Rectal smooth muscle tissue (tissue), 1 donor: ENCODE data around the gene FAM25C.
"Not testable (repeated sequence)": the region's sequence is repeated elsewhere in the genome, so short reads cannot be mapped to it uniquely, and the experiment has no call there.

Experiments used
- H3K27ac ChIP-seq: one replicate; pipeline ENCODE4 v1.7.0; 2013; ENCODE audit warnings: low read depth, low read length, inconsistent platforms
- H3K27me3 ChIP-seq: one replicate; pipeline ENCODE4 v1.7.0; 2013; ENCODE audit warnings: low read length; ENCODE audit not compliant: control insufficient read depth, insufficient read depth
- H3K36me3 ChIP-seq: one replicate; pipeline ENCODE4 v1.7.0; 2013; ENCODE audit warnings: low read length; ENCODE audit not compliant: control insufficient read depth, insufficient read depth
- H3K4me1 ChIP-seq: one replicate; pipeline ENCODE4 v1.7.0; 2013; ENCODE audit warnings: low read length; ENCODE audit not compliant: control insufficient read depth, insufficient read depth
- H3K4me3 ChIP-seq: one replicate; pipeline ENCODE4 v1.7.0; 2013; ENCODE audit warnings: low read length
- H3K9ac ChIP-seq: one replicate; pipeline ENCODE4 v1.7.0; 2013; ENCODE audit warnings: low read length

FAM25C gene

DNA sequence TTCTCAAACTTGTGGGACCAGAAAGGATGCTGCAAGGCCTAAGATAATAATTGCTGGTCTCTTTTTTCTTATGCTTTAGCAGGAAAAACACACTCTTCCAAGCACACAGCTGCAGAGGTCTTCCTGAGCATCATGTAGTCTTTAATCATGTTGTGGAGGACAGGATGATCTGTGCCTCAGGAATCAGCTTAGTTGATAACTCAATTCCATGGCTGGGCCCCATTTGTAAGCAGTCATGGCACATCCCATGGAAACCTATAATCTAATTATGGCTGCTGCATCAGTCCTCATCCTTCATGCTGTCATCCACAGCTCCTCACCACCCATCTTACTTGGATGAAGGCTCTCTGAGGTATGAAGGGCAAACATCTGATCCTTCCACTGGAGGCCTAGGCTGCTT, 26.5 kb downstream of the FAM25C start:
- not testable (repeated sequence) for H3K4me1 ChIP-seq, H3K27me3 ChIP-seq, H3K9ac ChIP-seq, H3K4me3 ChIP-seq, H3K36me3 ChIP-seq, H3K27ac ChIP-seq

DNA sequence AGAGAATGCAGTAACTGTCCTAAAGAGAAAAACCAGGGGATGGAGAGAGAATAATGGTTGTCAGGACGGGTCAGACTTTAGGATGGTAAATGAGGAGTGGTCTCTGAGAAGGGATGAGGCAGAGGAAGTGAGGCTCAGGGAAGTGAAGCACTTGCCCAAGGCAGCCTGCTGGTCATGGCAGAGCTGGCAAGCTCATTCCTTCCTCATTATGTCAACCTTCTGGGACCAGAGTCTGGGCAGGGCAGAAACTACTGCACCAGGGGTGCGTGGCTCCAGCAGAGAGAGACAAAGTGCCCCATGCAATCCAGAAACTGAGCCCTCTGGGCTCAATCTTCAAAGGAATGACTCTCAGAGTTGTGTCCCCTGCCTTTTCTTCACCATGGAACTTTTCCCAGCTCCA, 27.5 kb downstream of the FAM25C start:
- not testable (repeated sequence) for H3K9ac ChIP-seq, H3K27ac ChIP-seq

DNA sequence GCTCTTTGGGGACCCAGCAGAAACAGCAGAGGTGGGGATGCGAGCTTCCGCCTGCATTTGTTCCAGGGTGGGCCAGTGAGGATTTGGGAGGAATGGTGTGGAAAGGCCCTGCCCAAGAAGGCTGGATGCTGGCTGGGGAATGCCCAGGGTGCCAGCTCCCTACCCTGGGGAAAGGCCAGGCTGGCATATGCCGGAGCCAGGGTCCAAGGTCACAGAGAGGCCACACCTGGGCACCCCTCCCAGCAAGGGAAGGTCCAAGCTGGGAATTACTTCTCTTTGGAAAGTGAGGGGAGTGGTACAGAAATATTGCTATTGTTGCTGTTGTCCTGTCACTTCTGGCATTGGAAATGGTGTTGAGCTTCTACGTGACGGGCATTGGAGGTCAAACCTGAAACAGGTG, 28.0 kb downstream of the FAM25C start:
- H3K36me3 ChIP-seq, H3K27ac ChIP-seq, H3K9ac ChIP-seq, H3K4me3 ChIP-seq, H3K27me3 ChIP-seq, H3K4me1 ChIP-seq: not testable (repeated sequence)

More for the DNA sequence above, 27.5 kb downstream of the FAM25C start:
- not testable (repeated sequence) for H3K4me3 ChIP-seq, H3K27me3 ChIP-seq, H3K4me1 ChIP-seq, H3K36me3 ChIP-seq

DNA sequence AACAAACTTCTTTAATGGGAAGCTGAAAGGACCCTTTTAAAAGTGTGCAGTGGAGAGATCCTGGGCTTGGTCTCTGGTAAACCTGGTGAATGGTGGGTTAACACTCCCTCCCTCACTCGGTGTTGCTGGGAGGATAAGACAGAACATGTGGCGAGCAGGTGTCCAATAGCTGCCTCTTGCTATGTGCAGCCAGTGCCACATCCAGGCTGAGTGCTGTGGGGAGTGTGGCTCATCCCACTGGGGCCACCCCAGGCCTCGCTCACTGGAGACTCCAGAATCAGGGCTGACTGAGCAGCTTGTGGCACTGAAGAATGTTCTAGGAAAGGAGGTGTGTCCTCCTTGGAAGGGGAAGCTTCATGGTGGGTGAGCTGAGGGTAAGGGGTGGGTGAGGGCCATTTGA, 29.5 kb downstream of the FAM25C start:
- not testable (repeated sequence) for H3K27me3 ChIP-seq, H3K27ac ChIP-seq, H3K36me3 ChIP-seq, H3K4me1 ChIP-seq, H3K4me3 ChIP-seq, H3K9ac ChIP-seq

DNA sequence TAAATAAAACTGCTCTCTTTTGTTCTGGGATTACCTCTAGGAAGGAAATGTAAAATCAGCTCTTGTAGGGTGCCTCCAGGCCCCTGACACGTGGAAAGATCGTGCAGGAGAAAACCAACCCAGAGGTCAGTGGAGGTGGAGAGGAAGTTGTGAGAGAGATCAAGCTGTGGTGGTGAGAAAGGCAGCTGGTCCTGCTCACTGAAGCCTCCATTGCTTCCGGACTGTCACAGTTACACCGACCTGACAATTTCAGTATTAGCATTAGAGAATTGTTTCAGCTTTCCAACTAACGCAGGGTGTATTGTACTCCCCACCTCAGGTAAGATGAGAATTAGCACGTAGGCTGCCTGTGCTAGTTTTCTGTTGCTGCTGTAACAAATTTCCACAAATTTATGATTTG, 30.6 kb downstream of the FAM25C start:
- not testable (repeated sequence) for H3K27me3 ChIP-seq, H3K4me1 ChIP-seq, H3K4me3 ChIP-seq, H3K36me3 ChIP-seq, H3K27ac ChIP-seq, H3K9ac ChIP-seq

DNA sequence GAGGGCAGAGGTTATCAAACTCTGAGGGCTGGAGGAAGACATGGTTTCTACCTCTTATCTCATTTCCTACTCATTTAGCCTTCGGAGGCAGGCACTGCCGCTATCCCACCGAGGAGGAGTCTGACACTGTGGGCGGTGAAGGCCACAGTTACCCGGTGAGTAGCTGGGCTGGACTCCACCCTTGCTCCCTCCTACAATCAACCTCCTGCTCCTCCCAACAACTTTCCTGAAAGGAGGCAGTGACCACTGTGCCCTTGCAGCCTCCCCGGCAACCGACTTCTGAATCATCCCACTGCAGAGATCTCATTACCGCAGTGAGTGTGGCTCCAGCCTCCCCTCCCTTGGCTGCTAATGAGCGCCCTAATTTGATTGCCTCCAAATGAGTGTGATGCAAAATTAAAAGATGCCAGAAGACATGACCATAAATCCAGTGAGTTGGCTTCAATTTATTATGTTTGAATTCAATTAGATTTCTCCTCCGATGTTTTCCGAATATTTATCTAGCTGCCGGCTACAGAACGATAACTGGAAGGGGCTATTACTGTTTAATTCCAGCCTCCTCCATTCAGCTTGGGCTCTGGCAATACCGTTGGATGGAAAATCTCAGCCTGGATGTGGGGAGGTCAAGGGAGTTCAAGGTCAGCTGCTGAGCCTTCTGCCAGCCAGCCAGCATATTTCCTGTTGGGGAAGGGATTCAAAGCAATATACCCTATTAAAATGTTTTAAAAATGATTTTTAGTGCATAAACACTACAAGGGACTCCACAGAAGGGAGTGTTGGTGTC, 35.1 kb downstream of the FAM25C start:
- not testable (repeated sequence) for H3K27ac ChIP-seq, H3K4me3 ChIP-seq, H3K36me3 ChIP-seq, H3K27me3 ChIP-seq, H3K4me1 ChIP-seq, H3K9ac ChIP-seq

DNA sequence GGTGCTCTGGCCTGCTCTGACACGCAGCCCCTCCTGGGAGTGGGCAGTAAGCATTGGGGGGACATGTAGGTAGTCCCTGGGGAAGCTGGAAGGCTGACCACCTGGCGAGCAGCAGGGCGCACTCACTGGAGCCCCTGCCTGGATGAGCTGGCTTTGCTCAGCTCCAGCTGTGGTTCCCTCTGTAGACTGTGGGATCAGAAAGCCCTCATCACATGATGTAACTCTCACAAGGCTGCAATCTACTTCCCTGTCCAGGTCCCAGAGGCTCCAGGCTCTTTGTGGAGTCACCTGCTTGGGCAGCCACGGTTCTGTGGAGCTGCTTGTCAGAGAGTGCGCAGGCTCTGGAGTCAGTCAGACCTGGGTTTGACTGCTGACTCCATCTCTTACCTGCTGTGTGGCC, 36.8 kb downstream of the FAM25C start:
- H3K27me3 ChIP-seq, H3K36me3 ChIP-seq, H3K4me3 ChIP-seq, H3K4me1 ChIP-seq, H3K27ac ChIP-seq, H3K9ac ChIP-seq: not testable (repeated sequence)

DNA sequence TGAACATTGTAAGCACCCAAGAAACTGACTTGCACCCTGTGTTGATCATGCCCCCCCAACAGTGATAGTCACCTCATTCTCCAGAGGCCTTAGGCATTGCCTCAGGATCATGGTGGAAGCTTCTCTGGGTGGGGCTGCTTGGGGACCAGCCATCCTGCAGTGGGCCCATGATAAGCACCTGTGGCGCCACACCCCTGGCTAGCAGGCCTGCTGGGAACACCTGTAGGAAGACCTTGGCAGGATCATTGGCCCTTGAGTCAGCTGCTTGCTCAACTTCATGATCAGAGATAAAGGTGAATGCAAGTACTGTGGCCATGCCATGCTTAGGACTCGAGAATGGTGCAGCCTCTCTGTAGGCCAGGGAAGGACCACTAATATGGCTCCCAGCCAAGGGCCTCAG, 38.9 kb downstream of the FAM25C start:
- H3K36me3 ChIP-seq, H3K9ac ChIP-seq, H3K4me3 ChIP-seq, H3K27me3 ChIP-seq, H3K4me1 ChIP-seq, H3K27ac ChIP-seq: not testable (repeated sequence)

DNA sequence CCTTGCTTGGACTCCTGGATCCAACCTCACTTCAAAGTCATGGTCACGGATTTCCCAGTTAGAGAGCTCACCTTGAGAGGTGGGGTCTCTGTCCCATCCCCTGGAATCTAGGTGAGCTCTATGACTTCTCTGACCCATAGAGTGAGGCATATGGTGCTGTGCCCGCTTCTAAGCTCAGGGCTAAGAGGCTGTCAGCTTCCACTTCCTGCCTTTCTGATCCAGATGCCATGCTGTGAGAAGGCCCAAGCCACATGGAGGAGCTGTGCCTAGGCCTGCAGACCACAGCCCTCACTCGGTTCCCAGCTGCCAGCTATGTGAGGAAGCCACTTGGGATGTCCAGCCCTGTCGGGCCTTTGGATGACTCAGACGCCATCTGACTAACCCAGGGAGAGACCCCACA, 39.9 kb downstream of the FAM25C start:
- H3K27me3 ChIP-seq, H3K4me3 ChIP-seq, H3K27ac ChIP-seq, H3K4me1 ChIP-seq, H3K36me3 ChIP-seq, H3K9ac ChIP-seq: not testable (repeated sequence)

DNA sequence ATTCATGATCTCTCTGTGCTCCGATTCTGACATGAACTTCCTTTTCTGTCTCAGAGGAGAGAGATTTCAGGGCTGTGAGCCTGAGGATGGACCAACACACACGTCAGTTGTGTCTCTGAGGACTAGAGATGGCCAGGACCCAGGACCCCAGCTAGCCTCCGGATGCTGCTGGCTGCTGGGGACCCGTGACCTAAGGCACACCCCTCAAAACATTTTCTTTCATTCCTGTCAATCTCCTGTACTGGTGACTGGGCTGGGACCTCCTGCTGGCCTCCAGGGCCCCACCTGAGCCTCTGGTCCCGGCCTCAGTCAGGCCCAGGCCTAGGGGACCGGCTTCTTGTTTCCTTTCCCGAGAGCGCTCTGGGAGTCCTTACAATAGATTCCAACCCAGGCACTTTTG, 42.4 kb downstream of the FAM25C start:
- not testable (repeated sequence) for H3K27me3 ChIP-seq, H3K27ac ChIP-seq

DNA sequence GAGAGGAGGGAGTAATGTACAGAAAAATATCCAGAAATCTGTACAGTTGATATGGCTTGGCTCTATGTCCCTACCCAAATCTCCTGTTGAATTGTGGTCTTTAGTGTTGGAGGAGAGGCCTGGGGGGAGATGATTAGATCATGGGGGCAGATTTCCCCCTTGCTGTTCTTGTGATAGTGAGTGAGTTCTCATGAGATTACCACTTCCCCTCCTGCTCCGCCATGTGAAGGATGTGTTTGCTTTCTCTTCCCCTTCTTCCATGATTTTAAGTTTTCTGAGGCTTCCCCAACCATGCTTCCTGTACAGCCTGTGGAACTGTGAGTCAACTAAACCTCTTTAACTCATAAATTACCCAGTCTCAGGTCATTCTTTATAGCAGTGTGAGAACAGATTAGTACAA, 52.2 kb downstream of the FAM25C start:
- H3K4me3 ChIP-seq, H3K36me3 ChIP-seq, H3K9ac ChIP-seq, H3K27me3 ChIP-seq, H3K27ac ChIP-seq, H3K4me1 ChIP-seq: not testable (repeated sequence)

More for the DNA sequence above, 42.4 kb downstream of the FAM25C start:
- H3K4me3 ChIP-seq, H3K4me1 ChIP-seq, H3K36me3 ChIP-seq, H3K9ac ChIP-seq: not testable (repeated sequence)
